Stimulated activated CD8-positive, alpha-beta memory T cell treated with anti-CD3 and anti-CD28 coated beads, Interleukin-4, amount 100 ng/mL, for 48 hours (primary cell): ENCODE data around the gene SOX21.
"Not testable (repeated sequence)": the region's sequence is repeated elsewhere in the genome, so short reads cannot be mapped to it uniquely, and the experiment has no call there.

ENCODE experiments used
- DNase-seq: peaks from one replicate; pipeline ENCODE4 v3.0.0-alpha.2; 2020

The SOX21 gene

GRCh38 chr13:94712287-94712811 lies at the start of gene SOX21:
Gene SOX21, minus strand, starts transcription at chr13:94712545. Its CDS starts 496 bp downstream, at chr13:94712049.
- DNase-seq: peak; percentile 30

GRCh38 chr13:94761407-94761806 lies 49.1 kb upstream of the SOX21 start:
- no peak for DNase-seq

- no peak for DNase-seq
Observed at GRCh38 chr13:94759120-94759728, 46.9 kb upstream of the SOX21 start.

- DNase-seq: no peak
Observed at GRCh38 chr13:94758436-94758960, 46.2 kb upstream of the SOX21 start.

GRCh38 chr13:94753327-94753726 lies 41.0 kb upstream of the SOX21 start:
- DNase-seq: no peak

GRCh38 chr13:94749162-94749561 lies 36.8 kb upstream of the SOX21 start:
- no peak for DNase-seq

GRCh38 chr13:94739235-94739634 lies 26.9 kb upstream of the SOX21 start:
- DNase-seq: no peak

GRCh38 chr13:94731028-94731427 lies 18.7 kb upstream of the SOX21 start:
- DNase-seq: no peak

- DNase-seq: not testable (repeated sequence)
Observed at GRCh38 chr13:94729941-94730340, 17.6 kb upstream of the SOX21 start.

GRCh38 chr13:94726425-94726824 lies 14.1 kb upstream of the SOX21 start:
- no peak for DNase-seq

GRCh38 chr13:94722609-94723345 lies 10.4 kb upstream of the SOX21 start:
- no peak for DNase-seq

- DNase-seq: not testable (repeated sequence)
Observed at GRCh38 chr13:94718697-94719096, 6.4 kb upstream of the SOX21 start.

- no peak for DNase-seq
Observed at GRCh38 chr13:94717916-94718315, 5.6 kb upstream of the SOX21 start.

GRCh38 chr13:94716016-94716415 lies 3.7 kb upstream of the SOX21 start:
- no peak for DNase-seq

- DNase-seq: no peak
Observed at GRCh38 chr13:94713561-94714182, 1.3 kb upstream of the SOX21 start.

- DNase-seq: peak; percentile 31
Observed at GRCh38 chr13:94712812-94713560, 641 bp upstream of the SOX21 start.

- DNase-seq: peak; percentile 44
Observed at GRCh38 chr13:94711561-94712286, 621 bp downstream of the SOX21 start.

- DNase-seq: peak; percentile 46
Observed at GRCh38 chr13:94710881-94711560, 1.3 kb downstream of the SOX21 start.

- DNase-seq: no peak
Observed at GRCh38 chr13:94710065-94710781, 2.1 kb downstream of the SOX21 start.

- DNase-seq: no peak
Observed at GRCh38 chr13:94709001-94709834, 3.1 kb downstream of the SOX21 start.
